Activated T-helper 17 cell treated with anti-CD3 and anti-CD28 coated beads, Interleukin-2, amount 50 U/mL, for 72 hours (primary cell): ENCODE measurements around the gene USP37. TPM values are rescaled to one million over a fixed set of nuclear protein-coding genes. Genes with fewer than 3 reads are reported as not detected.
A peak's percentile ranks its signal among the peaks of the same experiment; 100 is the strongest.

Experiments
- ATAC-seq: fragments of 150-1000 bp; cut with Tn5 transposase; replicated peaks from 2 replicates; pipeline ENCODE4 v1.10.0; 2021; ENCODE audit warnings: mild to moderate bottlenecking, moderate library complexity
- H3K27ac Mint-ChIP-seq: one replicate; pipeline ENCODE4 v1.8.0; 2022; ENCODE audit warnings: mixed read lengths
- H3K27me3 Mint-ChIP-seq: one replicate; pipeline ENCODE4 v1.8.0; 2022; ENCODE audit warnings: mixed read lengths
- H3K36me3 Mint-ChIP-seq: one replicate; pipeline ENCODE4 v1.8.0; 2022; ENCODE audit warnings: low read depth, mild to moderate bottlenecking, mixed read lengths
- H3K4me1 Mint-ChIP-seq: one replicate; pipeline ENCODE4 v1.8.0; 2022; ENCODE audit warnings: mixed read lengths
- H3K4me3 Mint-ChIP-seq: one replicate; pipeline ENCODE4 v1.8.0; 2022; ENCODE audit warnings: mild to moderate bottlenecking, mixed read lengths
- H3K9me3 Mint-ChIP-seq: one replicate; pipeline ENCODE4 v1.8.0; 2022; ENCODE audit warnings: mixed read lengths
- total RNA-seq, 2 donors: library from RNA; stranded (reverse); gene quantifications; one replicate each; pipeline ENCODE4 v1.2.3, GENCODE V29; 2022

USP37 gene
- total RNA-seq, 2 donors from 2014 or later: 37.3 to 111 TPM

DNA sequence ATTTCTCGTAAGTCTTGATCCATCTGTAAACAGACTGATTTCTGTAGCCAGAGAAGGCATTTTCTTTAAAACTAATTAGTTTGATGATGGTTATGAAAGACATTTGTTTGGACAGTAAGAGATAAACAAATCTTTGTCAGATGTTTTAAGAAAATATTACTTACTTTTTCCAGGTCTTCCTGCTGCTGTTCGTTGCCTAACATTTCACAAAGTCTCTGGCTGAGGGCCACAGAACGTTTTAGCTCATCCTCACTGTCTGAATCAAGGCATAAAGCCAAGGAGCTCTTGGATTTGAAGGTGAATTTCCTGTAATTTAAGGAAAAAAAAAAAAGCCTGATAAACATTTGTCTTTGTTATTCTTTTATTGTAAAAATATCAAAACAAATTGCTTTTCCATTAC is 91.5 kb downstream of the USP37 start:
- Mint-ChIP-seq H3K27ac (no peak overlapping the region), H3K4me3 (no peak overlapping the region), H3K27me3 (no peaks in the 10 kb centered on the region), H3K36me3 (peaks cover 100% of the 10 kb centered on the region), H3K4me1 (peaks cover 5% of the 10 kb centered on the region), H3K9me3 (no peaks in the 10 kb centered on the region)
- ATAC-seq: no peak

DNA sequence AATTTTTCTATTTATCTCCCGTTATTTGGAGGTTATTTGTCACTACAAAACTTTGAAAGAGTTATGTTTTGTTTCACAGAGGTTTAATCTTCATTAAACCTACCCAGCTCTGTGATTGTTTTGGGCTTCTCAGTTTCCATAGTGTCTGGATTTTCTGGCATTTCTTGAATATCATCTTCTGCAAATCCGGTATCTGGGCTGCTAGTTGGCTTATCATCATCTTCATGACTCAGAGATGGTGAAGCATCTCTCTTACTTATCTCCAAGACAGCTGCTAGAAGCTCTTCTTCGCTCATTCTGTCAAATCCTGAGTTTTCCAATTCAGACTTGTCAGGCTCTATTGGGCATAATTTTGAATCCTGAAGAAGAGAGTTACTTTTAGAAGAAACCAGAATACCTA is 93.6 kb downstream of the USP37 start:
- ATAC-seq: no peak

GRCh38 chr2:218472988-218473387 is 95.2 kb downstream of the USP37 start:
- Mint-ChIP-seq H3K36me3 (peaks cover 99% of the 10 kb centered on the region), H3K27me3 (no peaks in the 10 kb centered on the region), H3K4me3 (no peak overlapping the region), H3K27ac (no peak overlapping the region), H3K4me1 (no peaks in the 10 kb centered on the region), H3K9me3 (no peaks in the 10 kb centered on the region)
- no peak for ATAC-seq

More for the DNA sequence above, 93.6 kb downstream of the USP37 start:
- H3K36me3 Mint-ChIP-seq: peaks cover 100% of the 10 kb centered on the region
- no peak overlapping the region for H3K27ac Mint-ChIP-seq
- peaks cover 5% of the 10 kb centered on the region for H3K4me1 Mint-ChIP-seq
- H3K27me3 Mint-ChIP-seq: no peaks in the 10 kb centered on the region
- H3K4me3 Mint-ChIP-seq: no peak overlapping the region
- no peaks in the 10 kb centered on the region for H3K9me3 Mint-ChIP-seq

DNA sequence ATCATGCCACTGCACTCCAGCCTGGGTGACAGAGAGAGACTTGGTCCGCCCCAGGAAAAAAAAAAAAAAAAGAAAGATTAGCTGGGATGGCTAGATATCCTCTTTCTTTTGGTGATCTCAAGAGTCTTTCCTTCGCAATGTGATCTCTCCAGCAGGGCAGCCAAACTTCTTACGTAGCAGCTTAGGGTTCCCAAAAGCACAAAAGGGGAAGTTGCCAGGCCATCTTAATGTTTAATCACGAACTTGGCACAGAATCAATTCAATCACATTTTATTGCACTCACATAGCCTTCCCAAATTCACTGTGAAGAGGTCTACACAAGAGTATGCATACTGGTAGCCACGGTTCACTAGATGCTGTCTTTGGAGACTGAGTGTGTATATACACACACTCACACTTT is 96.2 kb downstream of the USP37 start:
- peaks cover 99% of the 10 kb centered on the region for H3K36me3 Mint-ChIP-seq
- H3K9me3 Mint-ChIP-seq: no peaks in the 10 kb centered on the region
- H3K4me1 Mint-ChIP-seq: no peaks in the 10 kb centered on the region
- ATAC-seq: no peak
- no peak overlapping the region for H3K4me3 Mint-ChIP-seq
- H3K27me3 Mint-ChIP-seq: no peaks in the 10 kb centered on the region
- no peak overlapping the region for H3K27ac Mint-ChIP-seq

- ATAC-seq: no peak
- H3K9me3 Mint-ChIP-seq: no peaks in the 10 kb centered on the region
- no peaks in the 10 kb centered on the region for H3K4me1 Mint-ChIP-seq
- H3K27me3 Mint-ChIP-seq: no peaks in the 10 kb centered on the region
- no peak overlapping the region for H3K27ac Mint-ChIP-seq
- H3K4me3 Mint-ChIP-seq: no peak overlapping the region
- H3K36me3 Mint-ChIP-seq: peaks cover 96% of the 10 kb centered on the region
Measured at GRCh38 chr2:218471036-218471435, 97.1 kb downstream of the USP37 start.

DNA sequence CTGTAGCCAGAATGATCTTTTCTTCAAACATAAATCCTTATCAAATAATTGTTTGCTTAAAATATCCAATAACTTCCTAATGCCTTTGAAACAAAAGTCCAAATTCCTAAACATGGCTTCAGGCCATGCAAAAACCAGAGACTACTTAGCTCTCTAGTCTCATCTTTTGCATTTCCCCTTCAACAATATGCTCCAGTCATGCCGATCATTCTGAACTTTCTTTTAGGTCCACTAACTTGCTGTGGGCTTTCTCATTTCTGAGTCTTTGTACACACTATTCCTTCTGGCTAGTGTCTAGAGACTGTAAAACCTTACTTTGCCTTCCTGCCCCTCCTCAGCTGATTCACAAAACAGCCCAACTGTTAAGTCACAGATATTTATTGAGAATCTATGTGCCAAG is 97.7 kb downstream of the USP37 start:
- H3K9me3 Mint-ChIP-seq: no peaks in the 10 kb centered on the region
- H3K4me1 Mint-ChIP-seq: no peaks in the 10 kb centered on the region
- no peak overlapping the region for H3K4me3 Mint-ChIP-seq
- no peak overlapping the region for H3K27ac Mint-ChIP-seq
- no peak for ATAC-seq
- no peaks in the 10 kb centered on the region for H3K27me3 Mint-ChIP-seq
- peaks cover 96% of the 10 kb centered on the region for H3K36me3 Mint-ChIP-seq

DNA sequence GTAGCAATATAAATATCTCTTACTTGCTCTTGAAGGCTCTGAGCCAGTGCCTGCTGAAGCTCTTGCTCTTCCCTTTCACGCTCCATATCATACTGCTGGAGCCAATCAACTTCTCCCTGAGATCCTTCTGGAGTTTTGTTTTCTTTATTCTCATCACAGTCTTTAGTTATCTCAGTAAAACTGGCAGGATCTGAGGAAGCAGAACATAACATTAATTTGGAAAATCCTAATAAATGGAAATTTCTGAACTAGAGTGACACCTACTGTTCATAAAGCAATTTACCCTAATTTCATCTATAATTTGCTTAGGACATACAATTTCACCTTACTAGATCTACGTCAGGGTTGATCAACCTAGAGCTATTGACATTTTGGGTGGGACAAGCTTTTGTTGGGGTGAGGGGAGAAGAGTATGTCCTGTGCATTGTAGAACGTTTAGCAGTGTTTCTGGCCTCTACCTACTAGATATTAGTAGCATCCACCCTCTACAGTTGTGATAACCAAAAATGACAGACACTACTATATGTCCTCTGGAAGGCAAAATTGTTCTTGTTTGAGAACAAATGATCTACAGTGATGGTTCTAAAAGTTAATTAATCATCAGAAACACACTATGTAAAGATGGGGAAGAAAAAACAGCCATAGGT is 102.0 kb downstream of the USP37 start:
- peaks cover 96% of the 10 kb centered on the region for H3K36me3 Mint-ChIP-seq
- H3K4me1 Mint-ChIP-seq: no peaks in the 10 kb centered on the region

DNA sequence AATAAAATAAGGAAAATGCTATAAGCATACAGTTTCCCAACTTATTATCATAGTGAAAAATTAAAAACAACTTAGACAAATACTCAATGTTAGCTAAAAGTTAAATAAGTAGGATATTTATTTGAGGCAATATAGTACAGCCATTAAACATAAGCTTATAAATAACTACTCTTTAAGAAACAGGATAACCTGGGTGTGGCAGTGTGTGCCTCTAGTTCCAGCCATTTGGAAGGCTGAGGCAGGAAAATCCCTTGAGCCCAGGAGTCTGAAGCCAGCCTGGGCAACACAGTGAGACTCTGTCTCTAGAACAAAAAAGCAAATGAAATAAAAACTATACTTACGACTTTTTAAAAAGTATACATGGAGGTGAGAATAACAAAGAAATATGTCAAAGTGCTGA is 109.6 kb downstream of the USP37 start:
- no peak overlapping the region for H3K4me3 Mint-ChIP-seq
- H3K36me3 Mint-ChIP-seq: peaks cover 100% of the 10 kb centered on the region
- no peaks in the 10 kb centered on the region for H3K4me1 Mint-ChIP-seq
- H3K27ac Mint-ChIP-seq: no peak overlapping the region
- no peaks in the 10 kb centered on the region for H3K27me3 Mint-ChIP-seq
- peaks cover 9% of the 10 kb centered on the region for H3K9me3 Mint-ChIP-seq
- no peak for ATAC-seq

More for the DNA sequence above, 102.0 kb downstream of the USP37 start:
- H3K4me3 Mint-ChIP-seq: no peak overlapping the region
- H3K9me3 Mint-ChIP-seq: no peaks in the 10 kb centered on the region
- ATAC-seq: no peak
- no peaks in the 10 kb centered on the region for H3K27me3 Mint-ChIP-seq
- no peak overlapping the region for H3K27ac Mint-ChIP-seq

- H3K27ac Mint-ChIP-seq: no peak overlapping the region
- H3K27me3 Mint-ChIP-seq: no peaks in the 10 kb centered on the region
- H3K4me3 Mint-ChIP-seq: no peak overlapping the region
- no peak for ATAC-seq
- peaks cover 100% of the 10 kb centered on the region for H3K36me3 Mint-ChIP-seq
- no peaks in the 10 kb centered on the region for H3K4me1 Mint-ChIP-seq
- H3K9me3 Mint-ChIP-seq: peaks cover 9% of the 10 kb centered on the region
Measured at GRCh38 chr2:218456849-218457248, 111.3 kb downstream of the USP37 start.

GRCh38 chr2:218452079-218452478 is 116.1 kb downstream of the USP37 start:
- H3K27ac Mint-ChIP-seq: no peak overlapping the region

GRCh38 chr2:218448934-218449333 is 119.2 kb downstream of the USP37 start:
- no peak for ATAC-seq
- H3K27me3 Mint-ChIP-seq: no peaks in the 10 kb centered on the region
- peaks cover 71% of the 10 kb centered on the region for H3K36me3 Mint-ChIP-seq
- no peak overlapping the region for H3K4me3 Mint-ChIP-seq
- peaks cover 6% of the 10 kb centered on the region for H3K4me1 Mint-ChIP-seq
- H3K27ac Mint-ChIP-seq: peak overlapping the region; percentile 54
- H3K9me3 Mint-ChIP-seq: no peaks in the 10 kb centered on the region

More at GRCh38 chr2:218452079-218452478, 116.1 kb downstream of the USP37 start:
- Mint-ChIP-seq H3K4me3 (no peak overlapping the region), H3K4me1 (peaks cover 6% of the 10 kb centered on the region), H3K9me3 (peaks cover 9% of the 10 kb centered on the region), H3K27me3 (no peaks in the 10 kb centered on the region), H3K36me3 (peaks cover 95% of the 10 kb centered on the region)
- ATAC-seq: no peak

DNA sequence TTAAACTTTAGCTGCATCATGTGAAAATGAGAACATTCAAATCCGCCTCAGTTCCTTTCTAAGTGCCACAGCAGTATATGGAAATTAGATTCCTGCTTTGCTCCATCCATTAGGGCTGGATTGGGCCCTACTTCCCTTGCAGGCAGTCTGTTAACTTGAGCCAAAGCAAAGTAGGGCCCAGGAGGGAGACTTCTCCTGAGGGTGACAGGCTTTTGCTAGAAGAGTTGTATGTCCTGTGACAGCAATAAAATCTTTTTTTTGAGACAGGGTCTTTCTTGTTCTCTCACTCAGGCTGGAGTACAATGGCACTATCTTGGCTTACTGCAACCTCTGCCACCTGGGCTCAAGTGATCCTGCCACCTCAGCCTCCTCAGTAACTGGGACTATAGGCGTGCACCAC is 121.1 kb downstream of the USP37 start:
- Mint-ChIP-seq H3K27ac (no peak overlapping the region), H3K9me3 (no peaks in the 10 kb centered on the region), H3K36me3 (peaks cover 52% of the 10 kb centered on the region), H3K4me3 (no peak overlapping the region), H3K4me1 (peaks cover 6% of the 10 kb centered on the region), H3K27me3 (no peaks in the 10 kb centered on the region)
- no peak for ATAC-seq

- Mint-ChIP-seq H3K9me3 (no peaks in the 10 kb centered on the region), H3K36me3 (peaks cover 47% of the 10 kb centered on the region), H3K4me3 (no peak overlapping the region), H3K27me3 (no peaks in the 10 kb centered on the region), H3K27ac (no peak overlapping the region), H3K4me1 (peaks cover 6% of the 10 kb centered on the region)
- ATAC-seq: no peak
Measured at GRCh38 chr2:218446547-218446946, 121.6 kb downstream of the USP37 start.

DNA sequence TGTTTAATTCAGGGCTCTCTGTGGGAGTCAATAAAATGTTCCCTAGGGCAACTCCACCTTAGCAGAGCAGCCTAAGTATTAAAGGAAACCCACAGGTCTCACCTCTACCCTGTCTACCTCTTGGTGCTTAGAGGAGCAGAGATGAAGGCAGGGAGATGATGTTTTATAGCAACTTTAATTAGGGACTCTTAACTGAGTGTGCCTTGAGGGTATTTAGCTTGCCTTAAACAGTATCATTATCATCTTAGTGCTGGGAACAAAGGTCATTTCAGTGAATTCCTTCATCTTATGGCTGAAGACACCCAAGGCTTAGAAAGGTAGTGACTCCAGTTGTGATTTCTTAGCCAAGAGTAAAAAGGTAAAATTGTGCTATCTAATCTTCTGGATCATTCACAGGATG is 122.5 kb downstream of the USP37 start:
- Mint-ChIP-seq H3K4me1 (peaks cover 6% of the 10 kb centered on the region), H3K9me3 (no peaks in the 10 kb centered on the region), H3K36me3 (peaks cover 38% of the 10 kb centered on the region), H3K27me3 (no peaks in the 10 kb centered on the region), H3K27ac (no peak overlapping the region), H3K4me3 (no peak overlapping the region)
- ATAC-seq: no peak

DNA sequence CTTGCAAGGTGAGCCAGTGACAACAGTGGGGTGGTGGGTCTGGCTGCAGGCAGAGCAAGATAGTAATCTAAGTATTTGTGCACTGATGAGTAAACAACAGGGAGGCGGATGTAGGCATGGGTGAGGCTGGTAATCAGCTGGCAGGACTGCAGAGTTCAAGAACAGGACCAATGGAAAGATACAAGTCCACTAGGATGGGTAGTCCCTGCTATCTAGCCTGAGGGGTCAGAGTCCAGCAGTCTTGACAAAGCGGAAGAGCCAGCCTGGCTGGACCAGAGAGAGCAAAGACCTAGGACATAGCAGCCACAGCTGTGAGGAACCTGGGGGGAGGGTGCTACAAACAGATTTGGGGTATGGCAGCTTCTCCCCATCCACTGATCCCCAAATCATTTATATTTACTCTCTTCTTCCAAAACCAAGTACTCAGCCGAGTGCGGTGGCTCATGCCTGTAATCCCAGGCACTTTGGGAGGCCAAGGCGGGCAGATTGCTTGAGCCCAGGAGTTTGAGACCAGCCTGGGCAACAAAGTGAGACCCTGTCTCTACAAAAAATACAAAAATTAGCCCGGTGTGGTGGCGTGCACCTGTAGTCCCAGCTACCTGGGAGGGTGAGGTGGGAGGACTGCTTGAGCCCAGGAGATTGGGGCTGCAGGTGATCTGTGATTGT is 123.3 kb downstream of the USP37 start:
- H3K4me3 Mint-ChIP-seq: no peak overlapping the region
- peaks cover 30% of the 10 kb centered on the region for H3K36me3 Mint-ChIP-seq
- ATAC-seq: no peak
- H3K27me3 Mint-ChIP-seq: no peaks in the 10 kb centered on the region
- no peaks in the 10 kb centered on the region for H3K9me3 Mint-ChIP-seq
- no peak overlapping the region for H3K27ac Mint-ChIP-seq
- peaks cover 6% of the 10 kb centered on the region for H3K4me1 Mint-ChIP-seq
